OCI-LY3 (cell line): ENCODE data around the gene TLR9.

ENCODE experiments used
- CTCF ChIP-seq: fragments of 200-600, 300-600 bp; sonication (generic); IDR thresholded peaks from 2 replicates; pipeline ENCODE4 v1.5.1; 2014; ENCODE audit warnings: antibody characterized with exemption, low read length, low read depth
- EZH2phosphoT487 ChIP-seq: fragments of 200-600 bp; shearing (Covaris generic); IDR thresholded peaks from 2 replicates; pipeline ENCODE4 v1.6.1; 2018; ENCODE audit warnings: antibody characterized with exemption, mixed run types, low read depth

GRCh38 chr3:52177701-52178042 is 47.8 kb downstream of the TLR9 start:
- no peak for TF ChIP-seq CTCF
- no peak for TF ChIP-seq EZH2phosphoT487
